SK-N-SH (cell line): ENCODE results near the gene OSBP2.

Source experiments
- CTCF ChIP-seq: fragments of 200-600 bp; sonication (generic); IDR thresholded peaks from 2 replicates; pipeline ENCODE4 v1.6.1; 2017; ENCODE audit warnings: antibody characterized with exemption, mild to moderate bottlenecking, moderate library complexity
- RCOR1 ChIP-seq: fragments of 150-350 bp; IDR thresholded peaks from 2 replicates; pipeline ENCODE4 v1.6.1; 2017; ENCODE audit warnings: antibody characterized with exemption, low read length
- TCF12 ChIP-seq: IDR thresholded peaks from 2 replicates; pipeline ENCODE4 v1.4.0; 2012
- ZBTB33 ChIP-seq: IDR thresholded peaks from 2 replicates; pipeline ENCODE4 v1.4.0; 2012; ENCODE audit warnings: low read depth, borderline replicate concordance

- TF ChIP-seq CTCF = no peak
- TF ChIP-seq ZBTB33 = no peak
- TF ChIP-seq TCF12 = no peak
- no peak for TF ChIP-seq RCOR1
Measured at GRCh38 chr22:30795118-30795517, 100.4 kb downstream of the OSBP2 start.
